WERI-Rb-1 (cell line): ENCODE measurements around the gene GPC4.

ENCODE experiments used
- DNase-seq: peaks from one replicate; pipeline ENCODE4 v3.0.0-alpha.2; 2020
- H3K27ac ChIP-seq: fragments of 250-450 bp; sonication (Bioruptor Pico); 2 replicates; pipeline ENCODE4 v1.5.1; 2020; ENCODE audit warnings: mild to moderate bottlenecking, moderate library complexity
- H3K27me3 ChIP-seq: fragments of 250-450 bp; sonication (Bioruptor Pico); 2 replicates; pipeline ENCODE4 v1.5.1; 2021; ENCODE audit warnings: mild to moderate bottlenecking, low read depth, moderate library complexity; ENCODE audit not compliant: insufficient read depth, severe bottlenecking
- H3K36me3 ChIP-seq: fragments of 250-450 bp; sonication (Bioruptor Pico); 2 replicates; pipeline ENCODE4 v1.5.1; 2020; ENCODE audit warnings: mild to moderate bottlenecking, moderate library complexity
- H3K4me3 ChIP-seq: 2 replicates; pipeline ENCODE4 v1.5.1; 2011; ENCODE audit warnings: low read depth, mild to moderate bottlenecking, control low read depth, low read length
- H3K9me3 ChIP-seq: fragments of 250-450 bp; sonication (Bioruptor Pico); 2 replicates; pipeline ENCODE4 v1.5.1; 2021; ENCODE audit warnings: mild to moderate bottlenecking, moderate library complexity; ENCODE audit not compliant: severe bottlenecking
- CTCF ChIP-seq: IDR thresholded peaks from 2 replicates; pipeline ENCODE4 v1.5.1; 2011; ENCODE audit warnings: low read depth, mild to moderate bottlenecking, control low read depth, inconsistent platforms, low read length

Gene GPC4

DNA sequence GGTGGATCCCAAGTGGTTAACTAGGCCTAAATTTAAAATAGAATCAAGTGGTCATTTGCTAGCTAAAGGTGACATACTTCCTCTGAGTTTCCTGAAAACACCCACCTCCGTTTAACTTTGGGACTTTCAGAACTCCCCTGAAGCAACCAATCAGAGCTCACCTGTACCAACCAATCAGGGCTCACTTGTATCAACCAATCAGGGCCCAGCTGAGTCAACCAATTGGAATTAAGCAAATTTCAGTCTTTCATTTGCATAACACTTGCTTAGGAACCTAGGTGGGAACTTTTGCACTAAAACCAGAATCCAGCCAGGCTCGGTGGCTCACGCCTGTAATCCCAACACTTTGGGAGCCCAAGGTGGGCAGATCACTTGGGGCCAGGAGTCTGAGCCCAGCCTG, 15.9 kb downstream of the GPC4 start:
- no peak for DNase-seq
- peaks cover 34% of the 10 kb centered on the region for H3K27me3 ChIP-seq
- no peak overlapping the region for H3K4me3 ChIP-seq
- no peak overlapping the region for H3K27ac ChIP-seq
- H3K9me3 ChIP-seq, result no peaks in the 10 kb centered on the region
- TF ChIP-seq CTCF, result no peak
- no peaks in the 10 kb centered on the region for H3K36me3 ChIP-seq

GRCh38 chrX:133394765-133395164, 20.5 kb downstream of the GPC4 start:
- no peak for TF ChIP-seq CTCF
- Histone ChIP-seq H3K9me3 (no peaks in the 10 kb centered on the region), H3K27me3 (peaks cover 43% of the 10 kb centered on the region), H3K36me3 (no peaks in the 10 kb centered on the region), H3K4me3 (no peak overlapping the region), H3K27ac (no peak overlapping the region)
- no peak for DNase-seq

DNA sequence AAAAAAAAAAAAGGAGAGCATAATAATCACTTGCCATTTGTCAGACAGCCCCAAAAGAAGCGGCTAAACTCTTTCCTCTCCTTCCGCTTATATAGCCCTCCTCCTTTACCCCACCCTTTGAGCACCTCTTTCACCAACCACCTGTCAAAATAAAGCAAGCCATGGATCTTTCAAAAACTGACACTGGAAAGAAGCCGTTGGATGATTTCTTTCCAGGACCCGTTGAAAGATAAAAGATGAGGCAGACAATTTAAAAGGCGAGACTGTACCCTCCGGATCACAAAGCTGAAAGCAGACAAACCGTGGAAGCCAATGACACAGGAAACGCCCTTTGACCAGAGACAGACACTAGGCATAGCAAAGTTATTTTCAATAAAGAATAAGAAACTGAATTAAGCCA, 22.6 kb downstream of the GPC4 start:
- no peak overlapping the region for H3K4me3 ChIP-seq
- H3K36me3 ChIP-seq, result no peaks in the 10 kb centered on the region
- no peak for DNase-seq
- peaks cover 43% of the 10 kb centered on the region for H3K27me3 ChIP-seq
- no peak for TF ChIP-seq CTCF
- H3K9me3 ChIP-seq, result no peaks in the 10 kb centered on the region
- H3K27ac ChIP-seq, result no peak overlapping the region

GRCh38 chrX:133391111-133391510, 24.2 kb downstream of the GPC4 start:
- TF ChIP-seq CTCF, result no peak
- no peaks in the 10 kb centered on the region for H3K36me3 ChIP-seq
- no peak for DNase-seq

DNA sequence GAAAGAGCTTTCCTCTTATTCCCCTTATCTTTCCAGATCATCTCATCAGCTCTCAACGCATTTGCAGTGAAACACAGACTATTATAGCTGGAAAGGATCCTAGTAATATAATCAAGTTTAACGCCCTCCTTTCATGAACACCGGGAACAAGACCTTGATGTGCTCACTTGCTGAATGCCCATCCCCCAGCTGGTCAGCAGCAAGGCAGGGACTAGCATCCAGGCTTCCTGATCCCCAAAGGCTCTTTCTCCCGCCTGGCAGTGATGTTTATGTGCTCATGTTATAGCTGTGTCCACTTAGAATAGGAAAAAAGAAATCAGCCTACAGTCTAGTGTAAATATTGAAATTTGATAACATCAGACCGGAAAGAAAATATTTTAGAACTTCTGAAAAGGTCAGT, 24.6 kb downstream of the GPC4 start:
- DNase-seq, result no peak
- no peak overlapping the region for H3K27ac ChIP-seq

More at GRCh38 chrX:133391111-133391510, 24.2 kb downstream of the GPC4 start:
- H3K27me3 ChIP-seq, result peaks cover 49% of the 10 kb centered on the region
- H3K4me3 ChIP-seq, result no peak overlapping the region
- H3K9me3 ChIP-seq, result no peaks in the 10 kb centered on the region
- H3K27ac ChIP-seq, result no peak overlapping the region

More for the DNA sequence above, 24.6 kb downstream of the GPC4 start:
- H3K4me3 ChIP-seq, result no peak overlapping the region
- no peak for TF ChIP-seq CTCF
- H3K36me3 ChIP-seq, result no peaks in the 10 kb centered on the region
- no peaks in the 10 kb centered on the region for H3K9me3 ChIP-seq
- H3K27me3 ChIP-seq, result peaks cover 47% of the 10 kb centered on the region
